GM12878 (cell line): ENCODE data around the gene SPATA19. TPM values are rescaled to one million over a fixed set of nuclear protein-coding genes. Genes with fewer than 3 reads are reported as not detected.
A peak's percentile ranks its signal among the peaks of the same experiment; 100 is the strongest.

Source experiments
- ATAC-seq: fragments of 200-7000 bp; cut with Tn5 transposase; 3 replicates; pipeline ENCODE4 v1.9.1; 2020; ENCODE audit warnings: mild to moderate bottlenecking, moderate library complexity
- BruUV-seq: library from RNA; stranded (reverse); fragments of 400-500 nt; replicated peaks from 2 replicates; lab custom pipeline; 2021; lab: Mats Ljungman, UMichigan
- CTCF ChIA-PET: fragments of 300-600 bp; sonication (Branson Sonifier 250); formaldehyde crosslinking; extraction: SDS; loops from one replicate; lab custom pipeline; 2021; ENCODE audit warnings: inconsistent platforms; lab: Yijun Ruan, JAX
- POLR2A ChIA-PET: fragments of 350-600 bp; formaldehyde crosslinking; extraction: SDS; loops from one replicate; lab custom pipeline; 2021; ENCODE audit warnings: inconsistent platforms; lab: Charles Lee
- RAD21 ChIA-PET: fragments of 300-600 bp; sonication (Branson Sonifier 250); formaldehyde crosslinking; loops from one replicate; lab custom pipeline; 2023; ENCODE audit warnings: antibody characterized with exemption; ENCODE audit not compliant: unreplicated experiment; lab: Charles Lee
- SMC1A ChIA-PET: fragments of 300-600 bp; sonication (Branson Sonifier 250); formaldehyde crosslinking; loops from one replicate; lab custom pipeline; 2023; ENCODE audit not compliant: unreplicated experiment, uncharacterized antibody; lab: Charles Lee
- DNase-seq: peaks from one replicate; pipeline ENCODE4 v3.0.0-alpha.2; 2011; ENCODE audit warnings: low read depth, low spot score
- FAIRE-seq: peaks from 3 replicates; lab custom pipeline; 2011; peaks lifted over from hg19 to GRCh38; lab: Jason Lieb, UNC
- H2AFZ ChIP-seq: 2 replicates; pipeline ENCODE4 v1.6.0; 2011; ENCODE audit warnings: low read depth, low read length, control low read depth; ENCODE audit not compliant: control insufficient read depth
- H3K27ac ChIP-seq: 2 replicates; pipeline ENCODE4 v1.5.1; 2011; ENCODE audit warnings: control low read depth; ENCODE audit not compliant: control insufficient read depth, insufficient read depth
- H3K27me3 ChIP-seq, 2 experiments: replicated peaks in 1 of 2; 2 replicates each; pipeline versions ENCODE4 v1.6.0 to v1.6.1; 2011; ENCODE audit warnings: low read length in 1 of 2; ENCODE audit not compliant: control insufficient read depth in 2 of 2, insufficient read depth in 2 of 2
- H3K36me3 ChIP-seq, 2 experiments: 2 replicates each; pipeline ENCODE4 v1.5.1; 2011; ENCODE audit warnings: low read length in 1 of 2; ENCODE audit not compliant: control insufficient read depth in 2 of 2, insufficient read depth in 2 of 2
- H3K4me1 ChIP-seq: 2 replicates; pipeline ENCODE4 v1.6.1; 2011; ENCODE audit warnings: mild to moderate bottlenecking, low read length, moderate library complexity, mixed read lengths; ENCODE audit not compliant: control insufficient read depth, insufficient read depth
- H3K4me2 ChIP-seq: 2 replicates; pipeline ENCODE4 v1.6.0; 2011; ENCODE audit warnings: control low read depth; ENCODE audit not compliant: control insufficient read depth, insufficient read depth
- H3K4me3 ChIP-seq: fragments of 200-600 bp; sonication (generic); 2 replicates; pipeline ENCODE4 v1.5.1; 2016
- H3K79me2 ChIP-seq: 2 replicates; pipeline ENCODE4 v1.6.0; 2011; ENCODE audit warnings: low read length; ENCODE audit not compliant: control insufficient read depth, insufficient read depth
- H3K9ac ChIP-seq: 2 replicates; pipeline ENCODE4 v1.8.0; 2011; ENCODE audit warnings: low read length, control low read depth, mixed read lengths; ENCODE audit not compliant: control insufficient read depth, insufficient read depth
- H3K9me3 ChIP-seq: replicated peaks from 3 replicates; pipeline ENCODE4 v1.5.1; 2011; ENCODE audit warnings: mild to moderate bottlenecking, low read length; ENCODE audit not compliant: control insufficient read depth, insufficient read depth
- H4K20me1 ChIP-seq: 2 replicates; pipeline ENCODE4 v1.6.0; 2011; ENCODE audit not compliant: control insufficient read depth, insufficient read depth
- ATF3 ChIP-seq: IDR thresholded peaks from 2 replicates; pipeline ENCODE4 v1.6.1; 2011; ENCODE audit warnings: low read depth, mild to moderate bottlenecking, low read length, moderate library complexity, borderline replicate concordance; ENCODE audit errors: extremely low read depth
- BMI1 ChIP-seq: fragments of 450-650 bp; IDR thresholded peaks from 2 replicates; pipeline ENCODE4 v1.6.1; 2016; ENCODE audit warnings: mild to moderate bottlenecking, moderate library complexity, borderline replicate concordance
- CEBPB ChIP-seq, 2 experiments: fragments of 150-350 bp in 1 of 2; IDR thresholded peaks; 2 replicates each; pipeline ENCODE4 v1.6.1; 2012 to 2014; ENCODE audit warnings: low read depth in 2 of 2, low read length in 2 of 2, borderline replicate concordance in 1 of 2, inconsistent platforms in 1 of 2
- CHD4 ChIP-seq: fragments of 200-600 bp; sonication (generic); IDR thresholded peaks from 2 replicates; pipeline ENCODE4 v1.6.1; 2016; ENCODE audit warnings: mild to moderate bottlenecking
- CTCF ChIP-seq, 3 experiments: IDR thresholded peaks in 2 of 3; conservative IDR thresholded peaks in 1 of 3; 2 replicates each; pipeline ENCODE4 v1.5.1; 2011; ENCODE audit warnings: low read depth in 3 of 3, low read length in 3 of 3, mild to moderate bottlenecking in 3 of 3, control low read depth in 2 of 3, moderate library complexity in 2 of 3, inconsistent platforms in 1 of 3, mixed read lengths in 1 of 3; ENCODE audit not compliant: control insufficient read depth in 2 of 3, insufficient read depth in 1 of 3; ENCODE audit errors: extremely low read depth in 1 of 3
- IKZF1 ChIP-seq: fragments of 450-650 bp; conservative IDR thresholded peaks from 2 replicates; pipeline ENCODE4 v1.6.1; 2017; ENCODE audit warnings: antibody characterized with exemption, mild to moderate bottlenecking
- IKZF2 ChIP-seq, 2 experiments: fragments of 450-650 bp; IDR thresholded peaks; 2 replicates each; pipeline ENCODE4 v1.6.1; 2017; ENCODE audit warnings: mild to moderate bottlenecking in 2 of 2, moderate library complexity in 2 of 2
- NFYB ChIP-seq: IDR thresholded peaks from 2 replicates; pipeline ENCODE4 v1.6.1; 2011; ENCODE audit warnings: low read depth, mild to moderate bottlenecking, low read length, improper control_type of control experiment, moderate library complexity; ENCODE audit not compliant: insufficient read depth
- PAX5 ChIP-seq: IDR thresholded peaks from 2 replicates; pipeline ENCODE4 v1.6.1; 2011; ENCODE audit warnings: low read depth, low read length, borderline replicate concordance
- RUNX3 ChIP-seq: IDR thresholded peaks from 2 replicates; pipeline ENCODE4 v1.6.1; 2012; ENCODE audit warnings: low read length, inconsistent platforms
- SMC3 ChIP-seq: IDR thresholded peaks from 2 replicates; pipeline ENCODE4 v1.6.1; 2011; ENCODE audit warnings: low read length, improper control_type of control experiment, borderline replicate concordance
- ZNF274 ChIP-seq: IDR thresholded peaks from one replicate; pipeline ENCODE4 v1.8.0; 2011; ENCODE audit not compliant: insufficient read length, insufficient read depth
- ZNF384 ChIP-seq: IDR thresholded peaks from 2 replicates; pipeline ENCODE4 v1.6.1; 2012; ENCODE audit warnings: low read depth, mild to moderate bottlenecking, low read length, improper control_type of control experiment, borderline replicate concordance
- WGBS: methylation state at CpG from one replicate; pipeline ENCODE4 v1.1.6; 2016; ENCODE audit warnings: low lambda C conversion rate; ENCODE audit not compliant: insufficient replicate concordance, insufficient coverage; ENCODE audit errors: missing lambda C conversion rate; 5-methylcytosine and 5-hydroxymethylcytosine counted together
- in situ Hi-C: fragments of 300-500 bp; cut with MboI; formaldehyde crosslinking; loops from 9 replicates; pipeline ENCODE4 v1.14.3; 2018; ENCODE audit warnings: mixed read lengths
- intact Hi-C: fragments of 100-400 bp; cut with micrococcal nuclease; formaldehyde crosslinking; loops from one replicate; pipeline ENCODE4 v1.14.2; 2022; ENCODE audit not compliant: unreplicated experiment
- polyA plus RNA-seq, 11 experiments: library from polyadenylated mRNA; depleted of rRNA in 4 of 11; unstranded in 6 of 11; stranded (reverse) in 5 of 11; fragments of >200 nt; fragmentation: Nextera tagmentation in 4 of 11; fragmentation: Illumina TruSeq in 1 of 11; extraction: Ambion mirVana in 4 of 11; extraction: Trizol in 1 of 11; gene quantifications; 1 replicate in 1 of 11; 2 replicates in 10 of 11; pipeline versions ENCODE4 v1.2.1 to v1.2.3, GENCODE V29; 2011 to 2016; ENCODE audit warnings: inconsistent platforms in 2 of 11, missing spikeins in 2 of 11, low read depth in 1 of 11
- total RNA-seq, 4 experiments: library from RNA; depleted of rRNA in 3 of 4; stranded (reverse); fragments of >200 nt in 3 of 4; fragmentation: Illumina TruSeq in 1 of 4; extraction: Trizol in 1 of 4; gene quantifications; 2 replicates each; pipeline versions ENCODE4 v1.2.1 to v1.2.3, GENCODE V29; 2013 to 2021

The SPATA19 gene
- total and polyA plus RNA-seq, 10 of the 15 experiments (the other 5 are each of a cell fraction or from before 2014, with no cell fraction given), result not detected

GRCh38 chr11:133889188-133889587 lies 43.9 kb upstream of the SPATA19 start:
- H3K9me3 ChIP-seq, result no peaks in the 10 kb centered on the region; the same call in 2 of the 3 replicates
- no peaks in the 10 kb centered on the region; a peak in 1 of 4 replicates for H3K27me3 ChIP-seq
- no peaks in the 10 kb centered on the region for H4K20me1 ChIP-seq
- no peak for FAIRE-seq
- H3K4me2 ChIP-seq, result no peak overlapping the region
- no peak overlapping the region for H3K4me3 ChIP-seq
- no peak overlapping the region for H3K27ac ChIP-seq
- ATAC-seq, result no peak
- no peak for DNase-seq
- intact Hi-C loops (no loop called here), in situ Hi-C loops (no loop called here)
- BruUV-seq, result no TSS peak
- POLR2A ChIA-PET, result no interaction called here
- CTCF ChIA-PET, result no interaction called here
- WGBS, result 24% methylated on average over 5 of the region's 5 CpGs
- no peak overlapping the region for H3K9ac ChIP-seq
- no peaks in the 10 kb centered on the region for H3K4me1 ChIP-seq
- H2AFZ ChIP-seq, result no peak overlapping the region
- TF ChIP-seq RUNX3 (no peak), ZNF274 (no peak), ZNF384 (no peak), SMC3 (no peak), ATF3 (no peak), NFYB (no peak)
- SMC1A ChIA-PET, result no interaction called here
- H3K36me3 ChIP-seq, result no peaks in the 10 kb centered on the region
- H3K79me2 ChIP-seq, result no peaks in the 10 kb centered on the region
- RAD21 ChIA-PET, result no interaction called here

- ChIA-PET RAD21 (no interaction called here), SMC1A (no interaction called here), CTCF (no interaction called here), POLR2A (no interaction called here)
- Histone ChIP-seq H2AFZ (no peak overlapping the region; the same call in 1 of the 2 replicates), H4K20me1 (no peaks in the 10 kb centered on the region), H3K9ac (no peak overlapping the region), H3K27ac (no peak overlapping the region), H3K4me1 (no peaks in the 10 kb centered on the region), H3K4me3 (no peak overlapping the region), H3K27me3 (no peaks in the 10 kb centered on the region; a peak in 1 of 4 replicates), H3K79me2 (no peaks in the 10 kb centered on the region), H3K4me2 (no peak overlapping the region), H3K9me3 (no peaks in the 10 kb centered on the region; the same call in 2 of the 3 replicates), H3K36me3 (no peaks in the 10 kb centered on the region)
- DNase-seq (peak; percentile 21), ATAC-seq (peak; percentile 56), FAIRE-seq (no peak)
- intact Hi-C loops (no loop called here), in situ Hi-C loops (no loop called here)
- WGBS, result 14% methylated on average over 5 of the region's 5 CpGs
- no TSS peak for BruUV-seq
- no peak for TF ChIP-seq IKZF1
- TF ChIP-seq CTCF (IDR thresholded peaks at IDR 0.05 in 2 of 3, conservative IDR thresholded peaks at IDR 0.05 in 1 of 3; ENCODE audit: control insufficient read depth in 2 of 3, extremely low read depth in 1 of 3, insufficient read depth in 1 of 3, low read depth in 3 of 3, low read length in 3 of 3), result no peak
- no peak for TF ChIP-seq CHD4
- peak in 1 of 2 experiments; percentile 21; a peak in 1 of 4 replicates for TF ChIP-seq IKZF2 (IDR thresholded peaks at IDR 0.05)
- TF ChIP-seq CEBPB (IDR thresholded peaks at IDR 0.05; ENCODE audit: borderline replicate concordance in 1 of 2, low read depth in 2 of 2, low read length in 2 of 2), result no peak
- TF ChIP-seq ZNF274, result no peak
- no peak for TF ChIP-seq BMI1
- TF ChIP-seq PAX5, result no peak
These were observed 42.5 kb upstream of the SPATA19 start for GRCh38 chr11:133887692-133888332.
